HG02571 (cell line): Measurements from ENCODE around the gene CISH.

Experiments
- ATAC-seq: cut with Tn5 transposase; IDR thresholded peaks from one replicate; pipeline ENCODE4 v1.9.1; 2021; ENCODE audit warnings: mild to moderate bottlenecking, moderate library complexity; ENCODE audit not compliant: unreplicated experiment

The CISH gene

DNA sequence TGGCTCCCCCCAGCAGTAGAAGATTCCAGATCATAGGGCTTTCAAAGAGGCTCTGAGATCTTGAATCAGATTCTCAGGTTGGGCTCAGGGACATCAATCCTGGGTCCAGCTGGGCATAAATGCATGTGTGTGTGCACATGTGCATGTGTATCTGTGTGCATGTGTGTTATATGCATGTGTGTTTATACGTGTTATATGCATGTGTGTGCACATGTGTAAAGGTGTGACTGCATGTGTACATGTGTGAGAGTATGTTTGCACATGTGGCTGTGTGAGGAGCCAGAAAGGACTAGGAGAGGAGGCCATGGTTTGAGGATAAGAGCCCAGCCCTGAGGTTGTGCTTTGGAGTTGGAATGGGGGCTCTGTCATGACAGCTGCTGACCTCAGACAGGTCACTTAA is 3.6 kb upstream of the CISH start:
- ATAC-seq = no peak

DNA sequence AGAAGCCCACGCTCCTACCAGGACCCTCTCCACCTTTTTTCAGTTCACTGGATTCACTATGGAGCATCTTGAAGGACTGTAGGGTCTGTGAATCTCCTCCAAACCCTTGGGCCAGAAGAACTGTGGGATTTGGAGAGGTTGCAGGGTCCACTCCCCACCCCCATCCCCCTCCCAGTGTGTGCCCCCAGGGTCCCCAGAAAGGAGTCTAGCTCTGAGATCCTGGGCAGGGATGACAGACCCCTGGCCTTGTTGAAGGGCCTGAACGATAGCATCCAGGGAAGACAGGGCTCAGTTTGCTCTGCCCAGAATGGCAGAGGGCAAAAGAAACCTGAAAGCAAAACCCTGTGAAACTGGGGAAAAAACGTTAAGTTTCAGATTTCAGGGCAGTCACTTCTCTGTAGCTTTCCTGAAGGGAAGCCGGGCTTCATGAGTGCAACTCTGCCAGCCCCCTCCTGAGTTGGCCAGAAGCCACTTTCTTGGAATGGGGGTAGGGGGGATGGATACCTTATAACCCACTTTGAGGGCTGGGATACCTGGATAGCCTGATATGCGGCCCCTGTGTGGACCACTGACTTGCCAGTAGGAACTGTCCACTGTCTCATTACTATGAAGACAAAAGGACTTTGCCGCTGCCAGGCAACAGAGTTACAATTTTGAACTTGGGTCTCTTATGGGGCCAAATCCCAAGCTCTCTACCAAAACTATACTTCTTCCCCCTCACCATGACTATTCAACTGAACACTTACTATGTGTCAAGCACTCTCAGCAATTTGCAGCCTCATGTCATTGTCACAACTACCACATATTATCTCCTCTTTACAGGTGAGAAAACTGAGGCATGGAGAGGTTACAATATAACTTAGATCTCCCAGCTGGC is 1.6 kb upstream of the CISH start:
- no peak for ATAC-seq

GRCh38 chr3:50612234-50612882 is 784 bp upstream of the CISH start:
- ATAC-seq = peak; percentile 2

GRCh38 chr3:50610992-50611463 is 546 bp downstream of the CISH start:
- no peak for ATAC-seq

DNA sequence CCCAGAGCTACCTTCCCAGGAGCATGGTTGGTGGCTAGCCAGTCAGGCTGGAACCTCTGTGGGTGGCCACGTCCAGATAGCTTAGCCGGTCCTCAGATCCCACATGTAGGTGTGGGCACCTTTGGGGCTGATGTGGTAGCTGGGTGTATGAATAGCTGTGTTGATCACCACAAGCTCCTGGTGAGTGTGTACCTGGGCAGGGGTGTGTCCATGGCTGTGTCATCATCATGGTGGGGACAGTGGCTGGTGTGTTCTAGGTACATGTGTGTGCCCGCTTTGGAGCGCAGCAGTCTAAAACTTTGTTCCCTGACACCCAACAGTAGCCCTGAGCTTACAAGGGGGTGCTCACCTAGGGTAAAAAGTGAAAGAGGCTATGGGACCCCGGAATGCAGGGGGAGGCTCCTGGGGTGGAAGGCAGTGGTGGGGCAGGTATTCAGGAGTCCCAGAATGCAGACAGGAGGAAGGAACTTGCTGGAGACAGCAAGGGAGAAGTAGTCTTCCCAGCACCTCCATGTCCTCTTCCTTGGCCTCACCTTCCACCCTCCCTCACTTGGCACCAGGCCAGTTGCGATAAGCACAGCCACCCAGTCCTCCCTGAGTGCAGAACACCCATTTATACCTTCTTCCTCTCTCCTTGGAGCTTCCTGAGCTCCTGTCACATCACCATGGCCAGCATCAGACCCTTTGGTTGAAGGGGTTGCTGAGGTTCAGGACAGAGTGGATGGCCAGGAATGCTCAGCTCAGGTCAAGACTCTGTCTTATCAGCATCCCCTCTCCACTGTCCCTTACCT is 1.2 kb downstream of the CISH start:
- ATAC-seq = no peak

DNA sequence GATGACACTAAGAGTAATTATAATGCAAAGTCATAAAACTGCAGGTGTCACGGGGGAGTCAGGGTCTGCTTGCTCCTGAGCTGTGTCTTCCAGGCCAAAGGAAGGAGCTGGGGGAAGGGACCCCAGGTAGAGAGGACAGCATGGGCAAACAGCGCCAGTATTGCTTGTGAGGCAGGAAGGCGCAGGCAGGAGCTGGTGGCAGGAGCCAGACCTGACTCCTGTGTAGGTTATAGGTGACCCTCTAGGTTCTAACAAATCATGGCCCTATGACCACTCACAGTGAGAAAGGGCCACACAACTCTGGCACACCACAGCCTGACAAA is 1.9 kb downstream of the CISH start:
- ATAC-seq = no peak

- no peak for ATAC-seq
Measured at GRCh38 chr3:50609071-50609762, 2.4 kb downstream of the CISH start.

GRCh38 chr3:50608278-50608677 is 3.3 kb downstream of the CISH start:
- no peak for ATAC-seq

GRCh38 chr3:50607271-50608091 is 4.1 kb downstream of the CISH start:
- no peak for ATAC-seq

GRCh38 chr3:50606596-50606995 is 5.0 kb downstream of the CISH start:
- ATAC-seq = no peak

- ATAC-seq = no peak
Measured at GRCh38 chr3:50605901-50606326, 5.7 kb downstream of the CISH start.

- no peak for ATAC-seq
Measured at GRCh38 chr3:50604628-50605588, 6.7 kb downstream of the CISH start.

DNA sequence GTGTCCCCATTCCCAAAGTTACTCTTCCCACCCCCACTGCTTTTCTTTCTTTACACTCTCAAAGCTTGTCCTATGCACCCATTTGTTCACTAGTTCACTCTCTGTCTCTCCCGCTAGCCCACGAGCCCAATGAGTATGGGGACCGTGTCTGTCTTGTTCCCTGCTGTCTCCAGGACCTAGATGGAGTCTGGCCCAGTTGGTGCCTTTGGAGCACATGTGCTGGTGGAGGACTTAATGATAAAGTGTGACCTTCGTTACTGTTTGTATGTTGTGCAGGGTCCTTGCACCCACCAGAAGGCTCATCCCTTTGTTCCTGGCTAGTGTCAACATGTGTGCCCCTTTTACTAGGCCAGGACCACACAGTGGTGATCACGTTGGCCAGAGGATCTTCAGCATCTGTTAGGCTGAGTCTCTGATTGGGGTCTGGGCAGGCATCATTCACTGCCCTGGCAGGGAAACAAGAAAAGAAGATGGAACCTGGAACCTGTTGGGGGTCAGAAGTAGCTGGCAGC is 7.4 kb downstream of the CISH start:
- no peak for ATAC-seq

DNA sequence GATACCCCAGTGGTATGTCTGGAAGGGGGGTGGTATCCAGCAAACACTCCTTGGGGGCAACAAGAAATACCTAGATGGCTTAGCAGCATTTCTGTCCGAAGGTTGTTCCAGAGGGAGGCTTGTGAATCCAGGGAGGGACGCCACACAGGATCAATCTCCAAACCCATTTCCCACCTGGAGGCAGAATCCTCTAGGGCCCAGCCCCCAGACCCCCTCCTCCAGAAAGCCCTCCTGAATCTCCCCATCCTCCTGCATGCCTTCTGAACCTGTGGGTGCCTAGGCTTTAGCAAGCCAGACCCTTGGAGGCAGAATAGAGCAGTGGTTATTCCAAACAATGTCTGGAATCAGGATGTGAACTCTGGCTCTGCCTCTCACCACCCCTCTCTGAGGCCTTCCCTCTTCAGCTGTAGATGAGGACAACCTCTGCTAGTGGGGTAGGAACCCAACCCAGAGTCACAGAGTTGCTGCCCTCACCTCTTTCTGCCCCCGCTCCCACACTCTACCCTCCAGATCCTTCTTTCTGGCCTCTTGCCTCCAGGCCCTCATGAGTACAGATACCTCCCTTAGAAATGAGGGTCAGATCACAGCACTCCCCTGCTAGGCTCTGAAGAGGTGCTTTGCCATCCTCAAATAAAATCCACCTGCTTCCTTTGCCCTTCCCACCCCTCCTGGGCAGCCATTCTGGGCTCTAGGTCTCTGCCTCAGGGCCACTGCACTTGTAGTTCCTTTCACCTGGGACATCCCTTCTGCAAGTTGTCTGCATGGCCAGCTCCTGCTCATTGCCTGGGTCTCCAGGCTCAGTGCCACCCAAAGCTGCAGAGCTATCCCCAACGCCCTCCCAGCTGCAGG is 8.1 kb downstream of the CISH start:
- no peak for ATAC-seq

- no peak for ATAC-seq
Measured at GRCh38 chr3:50602595-50603191, 8.9 kb downstream of the CISH start.

DNA sequence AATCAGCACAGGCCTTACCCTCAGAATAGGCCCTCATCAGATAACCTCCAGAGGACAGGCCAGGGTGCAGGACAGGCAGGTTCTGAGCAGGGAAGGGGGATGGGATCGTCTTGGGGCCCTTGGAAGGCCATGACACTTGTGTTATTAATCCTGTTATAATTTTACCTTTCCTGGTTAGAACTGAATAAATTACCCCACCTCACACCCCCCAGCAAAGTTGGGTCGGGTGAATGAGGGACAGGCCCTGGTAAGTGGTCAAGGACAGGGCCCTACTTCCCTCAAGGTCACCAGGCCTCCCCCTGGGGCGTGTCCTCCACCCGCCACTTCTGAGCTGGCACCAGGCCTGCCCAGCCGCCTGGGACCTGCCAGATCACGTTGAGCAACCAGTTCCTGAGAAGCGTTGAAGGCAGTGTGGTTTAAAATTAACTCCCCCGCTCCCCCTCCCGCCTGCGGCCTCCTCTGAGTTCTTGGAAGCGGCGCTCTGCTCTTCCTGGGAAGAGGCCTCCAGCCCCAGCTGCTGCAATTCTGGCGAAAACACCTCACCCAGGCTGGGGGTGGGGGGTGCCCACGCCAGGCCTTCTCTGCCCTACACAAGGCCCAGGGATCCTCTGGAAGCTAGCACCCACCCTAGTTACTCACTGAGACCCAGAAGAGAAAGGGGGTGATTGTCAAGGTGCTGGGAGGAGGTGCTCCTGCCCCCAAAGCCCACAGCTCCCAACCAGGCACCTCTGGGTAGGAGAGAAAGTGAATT is 10.6 kb downstream of the CISH start:
- ATAC-seq = no peak
